Thoracic aorta (tissue), 2 donors: Measurements from ENCODE around the gene MLPH. TPM values are rescaled to one million over a fixed set of nuclear protein-coding genes. Genes with fewer than 3 reads are reported as not detected.

Experiments
- ATAC-seq: fragments of 150-250 bp; one replicate; pipeline ENCODE4 v1.8.0; 2017; ENCODE audit warnings: low read depth; ENCODE audit not compliant: insufficient number of reproducible peaks, low FRiP score
- DNase-seq: peaks from one replicate; pipeline ENCODE4 v3.0.0-alpha.2; 2020; ENCODE audit warnings: low spot score
- H3K27ac ChIP-seq, 2 donors: fragments of 200-600 bp; sonication (generic); 1 replicate in 1 of 2; 2 replicates in 1 of 2; pipeline ENCODE4 v1.5.1; 2016; ENCODE audit warnings: mild to moderate bottlenecking in 2 of 2, moderate library complexity in 2 of 2
- H3K27me3 ChIP-seq: fragments of 200-600 bp; sonication (generic); replicated peaks from 2 replicates; pipeline ENCODE4 v1.6.0; 2016; ENCODE audit warnings: mild to moderate bottlenecking; ENCODE audit not compliant: insufficient read depth
- H3K36me3 ChIP-seq: fragments of 200-600 bp; sonication (generic); one replicate; pipeline ENCODE4 v1.5.1; 2016
- H3K4me1 ChIP-seq, 2 donors: fragments of 200-600 bp; sonication (generic); 1 replicate in 1 of 2; 2 replicates in 1 of 2; pipeline versions ENCODE4 v1.5.1 to v1.6.0; 2016; ENCODE audit warnings: low read depth in 2 of 2, mild to moderate bottlenecking in 1 of 2; ENCODE audit not compliant: control insufficient read depth in 1 of 2
- H3K4me3 ChIP-seq: fragments of 200-600 bp; sonication (generic); 2 replicates; pipeline ENCODE4 v1.5.1; 2016; ENCODE audit warnings: mild to moderate bottlenecking
- H3K9me3 ChIP-seq: fragments of 200-600 bp; sonication (generic); 2 replicates; pipeline ENCODE4 v1.5.1; 2016
- total RNA-seq, 2 donors: library from RNA; depleted of rRNA; stranded (reverse); fragments of >200 nt; gene quantifications; one replicate each; pipeline versions ENCODE4 v1.1.0 to v1.2.3, GENCODE V29; 2016
- TF ChIP-seq, protein P1 (sequence below): fragments of 200-600 bp; sonication (generic); IDR thresholded peaks from one replicate; pipeline ENCODE4 v1.5.1; 2019; ENCODE audit warnings: antibody characterized with exemption

Gene MLPH
- total RNA-seq, 2 donors from 2014 or later = 2.0 to 7.4 TPM

- TF ChIP-seq, protein P1, sequence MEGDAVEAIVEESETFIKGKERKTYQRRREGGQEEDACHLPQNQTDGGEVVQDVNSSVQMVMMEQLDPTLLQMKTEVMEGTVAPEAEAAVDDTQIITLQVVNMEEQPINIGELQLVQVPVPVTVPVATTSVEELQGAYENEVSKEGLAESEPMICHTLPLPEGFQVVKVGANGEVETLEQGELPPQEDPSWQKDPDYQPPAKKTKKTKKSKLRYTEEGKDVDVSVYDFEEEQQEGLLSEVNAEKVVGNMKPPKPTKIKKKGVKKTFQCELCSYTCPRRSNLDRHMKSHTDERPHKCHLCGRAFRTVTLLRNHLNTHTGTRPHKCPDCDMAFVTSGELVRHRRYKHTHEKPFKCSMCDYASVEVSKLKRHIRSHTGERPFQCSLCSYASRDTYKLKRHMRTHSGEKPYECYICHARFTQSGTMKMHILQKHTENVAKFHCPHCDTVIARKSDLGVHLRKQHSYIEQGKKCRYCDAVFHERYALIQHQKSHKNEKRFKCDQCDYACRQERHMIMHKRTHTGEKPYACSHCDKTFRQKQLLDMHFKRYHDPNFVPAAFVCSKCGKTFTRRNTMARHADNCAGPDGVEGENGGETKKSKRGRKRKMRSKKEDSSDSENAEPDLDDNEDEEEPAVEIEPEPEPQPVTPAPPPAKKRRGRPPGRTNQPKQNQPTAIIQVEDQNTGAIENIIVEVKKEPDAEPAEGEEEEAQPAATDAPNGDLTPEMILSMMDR = no peak
- Histone ChIP-seq H3K36me3 (no peaks in the 10 kb centered on the region), H3K27me3 (peaks cover 2% of the 10 kb centered on the region), H3K9me3 (peaks cover 10% of the 10 kb centered on the region), H3K27ac (no peak overlapping the region), H3K4me3 (no peak overlapping the region), H3K4me1 (peaks cover 3% of the 10 kb centered on the region in 2 donors)
- ATAC-seq (no peak), DNase-seq (no peak)
Observed at GRCh38 chr2:237492137-237492890, 5.3 kb downstream of the MLPH start.

DNA sequence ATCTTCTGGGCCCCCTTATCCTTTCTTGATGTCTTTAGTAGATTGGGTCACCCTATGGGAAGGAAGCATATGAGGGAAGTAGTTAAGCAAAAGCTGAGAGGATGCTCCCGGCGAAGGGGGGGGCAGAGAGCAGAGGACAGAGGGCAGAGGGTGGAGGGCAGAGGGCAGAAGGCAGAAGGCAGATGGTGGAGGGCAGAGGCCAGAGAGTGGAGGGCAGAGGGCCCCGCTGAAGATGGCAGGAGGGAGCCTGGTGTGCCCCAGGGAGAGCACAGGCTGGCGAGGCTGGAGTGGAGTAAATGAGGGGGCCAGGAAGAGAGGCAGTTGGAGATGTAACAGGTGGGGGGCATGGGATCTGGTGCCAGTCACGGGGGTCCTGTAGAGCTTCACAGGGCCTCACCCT is 7.0 kb downstream of the MLPH start:
- no peak for ATAC-seq
- H3K36me3 ChIP-seq = no peaks in the 10 kb centered on the region
- H3K4me1 ChIP-seq = no peaks in the 10 kb centered on the region
- H3K9me3 ChIP-seq = peaks cover 10% of the 10 kb centered on the region
- no peak for DNase-seq
- no peak overlapping the region for H3K27ac ChIP-seq
- TF ChIP-seq, protein P1 = no peak
- no peaks in the 10 kb centered on the region for H3K27me3 ChIP-seq
- H3K4me3 ChIP-seq = no peak overlapping the region

DNA sequence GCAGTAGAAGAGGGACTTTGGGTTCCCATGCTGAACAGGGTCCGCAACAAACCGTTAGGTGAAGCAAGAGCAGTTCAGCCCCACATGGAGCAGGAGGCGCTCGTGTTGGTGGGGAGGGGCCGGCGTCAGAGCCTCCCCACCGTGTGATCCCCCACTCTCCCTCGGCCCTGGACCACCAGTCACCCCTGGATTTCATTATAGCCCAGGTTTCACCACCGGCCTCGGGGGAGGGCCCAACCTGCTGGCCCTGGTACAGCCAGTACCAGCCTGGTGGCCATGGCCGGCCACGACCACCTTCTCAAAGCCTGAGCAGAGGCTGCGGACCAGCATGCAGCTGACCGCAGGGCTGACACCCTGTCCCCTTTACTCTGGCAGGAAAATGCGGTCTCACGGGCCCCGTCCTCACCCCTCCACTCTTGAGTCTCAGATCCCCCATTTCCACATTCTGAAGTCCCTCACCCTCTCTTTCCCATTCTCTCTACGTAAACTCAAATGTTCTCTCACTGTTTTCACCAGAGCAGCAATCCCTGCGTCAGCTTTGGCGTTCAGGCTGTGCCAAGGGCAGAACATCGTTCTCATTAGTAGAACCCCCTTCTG is 8.6 kb downstream of the MLPH start:
- H3K4me3 ChIP-seq = no peak overlapping the region
- H3K36me3 ChIP-seq = no peaks in the 10 kb centered on the region
- TF ChIP-seq, protein P1 = no peak
- no peak overlapping the region for H3K27ac ChIP-seq
- ATAC-seq (no peak), DNase-seq (no peak)
- peaks cover 10% of the 10 kb centered on the region for H3K9me3 ChIP-seq
- H3K27me3 ChIP-seq = no peaks in the 10 kb centered on the region
- no peaks in the 10 kb centered on the region for H3K4me1 ChIP-seq

DNA sequence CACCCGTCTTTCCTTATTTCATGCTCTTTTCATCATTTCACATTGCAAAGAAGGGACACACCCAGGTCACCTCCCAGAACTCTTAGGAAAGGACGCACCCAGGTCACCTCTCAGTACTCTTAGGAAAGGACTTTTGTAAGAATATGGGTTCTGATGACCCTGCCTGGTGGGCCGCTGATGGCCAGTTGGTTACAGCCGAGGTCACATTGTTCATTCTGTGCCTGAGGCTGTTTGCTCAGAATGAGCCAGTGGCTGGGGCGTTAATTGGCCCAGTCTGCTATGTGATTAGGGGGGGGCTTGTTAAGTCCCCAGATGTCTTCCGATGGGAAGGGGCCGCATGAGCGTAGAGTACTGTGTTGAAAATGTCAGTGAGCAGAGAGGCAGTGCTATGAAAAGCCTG is 9.4 kb downstream of the MLPH start:
- no peak for DNase-seq

More for the DNA sequence above, 9.4 kb downstream of the MLPH start:
- no peak for ATAC-seq
- TF ChIP-seq, protein P1 = no peak
- no peaks in the 10 kb centered on the region for H3K36me3 ChIP-seq
- no peaks in the 10 kb centered on the region for H3K4me1 ChIP-seq
- peaks cover 4% of the 10 kb centered on the region for H3K9me3 ChIP-seq
- H3K4me3 ChIP-seq = no peak overlapping the region
- no peak overlapping the region for H3K27ac ChIP-seq
- no peaks in the 10 kb centered on the region for H3K27me3 ChIP-seq
